HG03108 (cell line): ENCODE results near the gene LIPC.

Experiments used
- ATAC-seq: cut with Tn5 transposase; IDR thresholded peaks from one replicate; pipeline ENCODE4 v1.9.1; 2021; ENCODE audit warnings: moderate library complexity; ENCODE audit not compliant: unreplicated experiment

Gene LIPC

DNA sequence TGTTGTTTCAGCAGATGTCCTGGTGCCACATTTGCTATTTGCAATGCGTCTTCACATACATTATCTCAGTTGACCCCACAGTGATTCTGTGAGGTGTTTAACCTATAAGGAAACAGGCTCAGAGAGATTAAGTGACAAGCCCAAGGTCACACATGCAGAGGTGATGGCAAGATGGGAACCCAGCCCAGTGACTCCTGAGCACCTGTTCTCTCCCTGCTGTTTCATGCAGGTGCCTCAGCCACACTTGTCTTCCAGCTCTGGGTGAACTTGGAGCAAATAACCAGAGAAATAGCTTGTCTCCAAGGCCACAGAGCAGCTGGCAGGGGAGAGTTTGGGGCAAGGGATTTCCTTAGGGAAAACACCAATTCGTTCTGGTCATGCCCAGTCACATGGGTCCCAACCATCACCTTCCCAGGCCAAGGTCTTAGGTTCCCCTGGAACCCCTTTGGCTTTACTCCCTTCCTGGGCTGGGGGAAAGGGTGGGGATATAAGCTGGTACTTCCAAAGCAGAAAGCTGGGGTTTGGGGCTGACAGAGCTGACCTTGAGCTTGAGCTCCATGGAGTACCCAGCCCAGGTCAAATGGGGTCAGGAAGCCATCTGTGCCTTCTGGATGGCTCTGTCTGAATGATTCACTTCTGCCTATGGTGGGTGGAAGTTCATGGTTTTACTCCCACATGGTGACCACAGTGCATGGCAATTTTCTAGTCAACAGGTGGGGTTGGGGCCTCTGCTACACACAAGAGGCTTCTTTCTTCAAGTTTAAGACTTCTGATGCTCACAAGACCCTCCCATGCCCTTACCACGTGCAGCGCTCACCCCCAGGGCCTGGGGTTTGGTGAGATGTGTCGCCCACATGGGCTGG is 22.4 kb downstream of the LIPC start:
- ATAC-seq, result no peak

DNA sequence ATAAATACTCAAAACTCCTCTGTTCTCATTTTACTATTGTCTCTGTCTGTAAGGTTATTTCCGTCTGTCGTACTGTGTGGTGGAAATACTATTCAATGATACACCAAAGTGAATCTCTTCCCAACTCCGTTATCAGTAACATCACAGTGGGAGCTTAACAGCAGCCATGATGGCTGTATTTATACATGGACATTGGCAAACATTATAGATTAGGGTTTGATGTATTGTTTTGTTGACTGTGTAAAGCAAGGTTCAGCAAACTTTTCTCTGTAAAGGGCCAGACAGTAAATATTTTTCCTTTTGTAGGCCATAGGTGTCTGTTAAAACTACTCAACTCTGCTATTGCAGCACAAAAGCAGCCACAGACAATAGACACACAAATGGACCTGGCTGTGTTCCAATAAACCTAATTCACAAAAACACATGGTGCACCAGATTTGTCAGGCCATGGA is 23.2 kb downstream of the LIPC start:
- ATAC-seq, result no peak

DNA sequence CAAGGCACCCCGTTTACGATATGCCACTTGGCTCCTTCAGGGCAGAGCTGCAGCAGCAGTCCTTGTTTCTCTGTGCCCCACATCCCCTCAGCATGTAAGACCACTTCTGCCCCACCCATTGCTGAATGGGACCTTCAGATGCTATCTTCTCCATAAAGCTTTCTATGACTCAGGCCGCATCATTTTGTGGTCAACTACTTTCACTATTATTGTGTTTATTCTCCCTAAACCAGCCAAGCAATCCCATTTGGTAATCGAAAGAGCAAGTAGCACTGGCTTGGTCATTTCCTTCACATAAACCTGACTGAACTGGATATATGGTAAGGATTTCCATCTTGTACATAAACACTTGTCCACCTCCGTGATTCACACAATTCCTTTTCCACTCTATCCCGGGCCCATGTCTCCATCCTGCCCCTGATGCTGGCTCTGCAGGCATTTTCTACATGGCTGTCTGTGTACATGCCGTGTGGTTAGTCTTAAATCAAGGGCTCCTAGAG is 25.7 kb downstream of the LIPC start:
- ATAC-seq, result no peak

DNA sequence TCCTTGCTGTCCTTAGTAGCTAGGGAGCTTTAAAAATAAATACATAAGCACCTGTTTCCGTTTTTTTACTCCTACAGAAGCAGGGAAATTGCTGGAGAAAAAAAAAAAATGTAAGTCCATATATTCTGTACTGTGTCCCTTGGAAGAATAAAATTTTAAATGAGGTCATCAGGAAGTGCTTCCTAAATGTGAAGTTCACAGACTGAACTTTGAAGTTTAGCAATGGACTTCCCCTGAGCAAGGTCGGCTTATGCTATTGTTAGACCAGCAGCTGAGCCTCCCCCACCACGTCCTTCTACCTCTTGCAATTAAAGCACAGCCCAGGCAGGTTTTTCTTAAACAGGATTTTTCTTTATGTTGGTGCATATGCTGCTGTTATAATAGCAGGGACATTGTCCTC is 26.3 kb downstream of the LIPC start:
- no peak for ATAC-seq

DNA sequence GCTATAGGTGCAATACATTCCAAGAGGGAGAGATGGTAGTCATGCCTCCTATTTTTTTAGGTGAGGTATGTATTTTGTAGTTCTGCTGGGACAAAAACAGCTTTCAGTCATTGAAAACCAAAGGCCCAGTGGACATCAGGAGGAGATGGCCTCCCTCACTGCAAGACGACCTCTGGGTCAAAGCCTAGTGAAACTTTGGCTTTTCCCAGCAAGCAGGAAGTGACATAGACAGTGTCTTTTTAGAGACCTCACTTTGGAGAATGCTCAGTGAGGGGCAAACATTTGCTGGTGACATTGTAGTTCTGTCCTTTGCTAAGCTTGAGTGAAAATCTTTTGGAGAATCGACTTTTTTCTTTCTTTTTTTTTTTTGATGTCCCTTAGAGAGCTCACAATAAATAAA is 27.3 kb downstream of the LIPC start:
- ATAC-seq, result no peak

DNA sequence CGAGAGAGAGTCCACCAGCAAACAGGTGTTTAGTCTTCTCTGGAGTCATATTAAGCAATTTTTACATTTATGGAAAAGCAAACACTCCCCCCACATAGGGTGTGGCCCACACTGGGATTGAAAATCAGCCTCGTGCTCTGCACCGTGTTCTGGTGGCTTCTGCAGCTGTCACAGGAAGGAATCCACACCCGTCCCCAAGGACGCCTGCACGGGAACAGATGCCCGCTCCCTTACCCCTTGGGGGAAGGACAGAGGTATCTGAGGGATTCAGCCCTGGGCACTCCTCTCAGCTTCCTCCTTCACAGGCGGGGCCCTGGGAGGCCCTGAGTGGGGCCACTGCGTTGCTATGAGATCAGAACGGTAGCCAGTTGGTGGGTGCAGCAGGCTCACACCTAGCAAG is 27.8 kb downstream of the LIPC start:
- no peak for ATAC-seq

DNA sequence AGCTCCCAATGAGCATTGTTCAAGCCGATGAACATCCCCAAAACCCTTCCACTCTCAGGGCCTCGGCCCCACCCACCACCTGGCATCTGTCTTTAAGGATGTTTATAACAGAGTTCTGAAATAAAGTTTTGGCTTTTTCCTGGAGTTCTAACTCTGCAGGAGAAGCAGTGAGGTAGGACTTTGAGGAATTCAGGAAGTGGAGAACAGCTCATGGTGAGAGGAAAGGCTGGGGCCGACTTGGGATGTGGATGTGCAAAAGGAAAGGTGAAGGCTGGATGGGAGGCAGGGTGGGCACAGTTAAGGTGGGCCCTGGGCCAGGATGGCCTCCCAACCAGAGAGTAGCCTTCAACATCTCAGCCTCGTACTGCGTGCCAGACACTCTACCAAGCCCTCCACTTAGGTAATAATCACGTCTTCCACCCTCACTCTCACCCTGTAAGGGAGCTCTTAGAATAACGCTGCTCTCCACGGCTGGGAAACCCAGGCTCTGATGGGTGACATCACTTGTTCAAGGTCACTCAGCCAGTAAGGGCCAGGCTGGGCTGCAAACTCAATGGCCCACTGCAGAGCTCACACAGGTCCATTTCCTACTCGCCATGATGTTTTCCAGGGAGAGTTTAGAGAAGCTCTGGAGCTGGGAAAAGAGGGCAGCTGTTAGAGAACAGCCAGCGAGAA is 28.5 kb downstream of the LIPC start:
- ATAC-seq, result no peak

DNA sequence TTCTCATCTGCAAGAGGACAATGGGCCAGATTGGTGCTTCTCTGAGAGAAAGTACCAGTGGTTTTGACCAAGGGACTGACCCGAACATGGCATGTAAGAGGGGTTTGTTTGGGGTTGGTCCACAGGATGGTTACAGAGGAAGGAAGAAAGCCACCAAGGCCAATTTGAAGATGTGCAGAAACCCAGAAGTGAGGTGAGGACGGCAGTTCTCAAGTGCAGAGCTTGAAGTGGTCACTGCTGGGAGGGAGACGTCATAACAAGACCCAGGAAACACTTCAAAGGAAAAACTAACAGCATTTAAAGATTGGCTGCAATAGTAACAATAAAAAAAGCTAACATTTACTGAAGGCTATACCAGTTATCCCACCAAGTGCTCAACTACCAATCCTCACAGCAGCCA is 29.1 kb downstream of the LIPC start:
- ATAC-seq, result no peak

DNA sequence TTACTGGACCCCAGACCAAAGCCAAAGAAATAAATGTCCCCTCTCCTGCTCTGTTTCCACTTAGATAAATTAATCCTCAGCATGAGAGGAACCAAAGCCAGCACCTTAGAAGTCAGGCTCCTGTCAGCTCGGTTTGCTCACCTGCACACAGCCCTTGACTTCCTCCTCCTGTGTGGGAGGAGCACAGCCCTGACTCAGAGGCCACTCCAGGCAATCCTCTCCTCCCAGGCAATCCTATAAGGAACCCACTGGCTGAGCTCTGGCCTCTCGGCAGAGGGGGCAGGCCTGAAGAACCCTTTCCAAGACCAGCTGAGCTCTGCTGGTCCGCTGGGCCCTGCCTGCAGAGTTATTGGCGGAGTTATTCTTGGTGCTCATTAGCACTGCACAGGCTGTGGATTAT is 30.8 kb downstream of the LIPC start:
- no peak for ATAC-seq

DNA sequence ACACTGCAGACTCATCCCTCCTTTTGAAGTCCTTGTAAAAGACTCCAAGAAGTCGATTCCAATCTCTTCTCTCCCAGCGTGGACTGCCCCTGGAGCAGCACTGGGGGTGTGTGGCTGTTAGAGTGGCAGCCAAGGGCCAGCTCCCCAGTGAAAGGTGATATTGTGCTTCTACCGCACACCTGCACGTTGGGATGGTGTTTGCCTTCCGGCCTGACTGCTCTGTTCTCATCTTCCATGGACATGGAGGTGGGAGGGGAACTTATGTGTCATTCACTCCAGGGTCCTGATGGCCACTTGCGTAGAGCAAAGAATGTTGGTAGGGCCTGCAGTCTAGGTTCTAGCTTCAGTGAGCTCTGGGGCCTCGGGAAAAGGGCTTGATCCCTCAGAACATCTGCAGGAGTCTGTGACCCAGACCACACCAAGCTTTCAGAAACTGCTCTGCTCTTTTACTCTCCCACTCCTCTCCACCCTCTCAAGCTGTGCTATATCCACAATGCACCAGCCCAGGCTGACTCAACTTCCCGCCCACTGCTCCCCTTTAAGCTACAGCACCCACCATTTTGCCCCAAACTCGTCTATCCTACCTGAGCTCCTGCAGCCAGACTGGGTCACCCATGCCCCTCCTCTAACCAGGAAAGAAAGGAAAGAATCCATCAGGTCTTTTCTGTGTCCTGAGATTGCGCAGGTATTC is 31.3 kb downstream of the LIPC start:
- ATAC-seq, result no peak

DNA sequence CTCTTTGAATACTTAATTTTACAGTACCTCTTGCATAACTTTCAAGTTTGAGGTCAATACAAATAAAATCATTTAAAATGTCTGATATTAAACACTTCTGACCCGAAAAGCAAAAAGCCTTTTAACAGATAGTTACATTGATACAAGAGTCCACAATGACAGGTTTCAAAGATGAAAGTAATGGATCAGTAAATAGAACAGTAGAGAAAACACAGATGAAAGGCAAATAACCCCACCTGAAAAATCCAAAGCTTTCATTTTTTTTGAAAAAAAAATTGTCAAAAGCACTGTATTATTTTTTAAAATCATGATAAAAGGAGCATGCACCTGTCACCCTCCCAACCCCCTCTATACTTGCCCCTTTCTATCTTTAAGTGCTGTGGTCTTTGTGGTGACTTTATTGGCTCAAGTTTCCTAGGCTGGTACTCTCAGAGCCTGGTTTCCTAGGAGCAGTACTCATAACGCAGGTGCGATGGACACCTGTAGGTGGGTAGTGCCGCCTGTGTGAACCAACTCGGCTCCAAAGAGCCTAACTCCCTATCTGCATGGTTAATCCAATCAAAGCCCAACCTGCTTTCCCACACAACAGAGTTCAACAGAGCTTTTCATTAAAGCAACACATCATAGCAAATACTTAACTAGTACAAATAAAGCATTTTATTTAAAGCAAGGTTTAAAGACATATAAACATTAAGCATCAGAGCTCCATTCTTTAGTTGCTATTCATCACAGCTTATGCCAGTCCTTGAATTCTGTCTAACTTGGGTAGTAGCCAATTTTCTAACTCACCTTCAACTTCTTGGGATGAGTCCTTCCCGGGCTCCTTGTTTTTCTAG is 32.2 kb downstream of the LIPC start:
- no peak for ATAC-seq

DNA sequence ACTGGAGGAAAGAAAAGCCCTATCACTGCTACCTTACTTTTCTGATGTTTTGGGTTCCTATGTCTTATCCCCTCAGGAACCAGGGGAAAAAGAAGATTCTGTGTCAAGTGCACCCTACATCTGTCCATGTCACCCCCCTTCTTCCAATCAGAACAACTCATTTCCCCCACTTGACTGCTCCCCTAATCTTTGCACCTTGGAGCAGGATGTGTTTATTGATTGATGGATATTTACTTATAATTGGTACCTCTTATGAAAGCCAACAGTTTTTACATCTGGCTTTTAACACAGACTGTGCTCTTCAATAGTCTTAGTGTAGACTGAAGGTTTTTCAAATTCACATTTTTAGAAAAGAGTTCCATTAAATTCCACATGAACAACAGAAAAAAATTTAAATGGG is 33.3 kb downstream of the LIPC start:
- no peak for ATAC-seq

DNA sequence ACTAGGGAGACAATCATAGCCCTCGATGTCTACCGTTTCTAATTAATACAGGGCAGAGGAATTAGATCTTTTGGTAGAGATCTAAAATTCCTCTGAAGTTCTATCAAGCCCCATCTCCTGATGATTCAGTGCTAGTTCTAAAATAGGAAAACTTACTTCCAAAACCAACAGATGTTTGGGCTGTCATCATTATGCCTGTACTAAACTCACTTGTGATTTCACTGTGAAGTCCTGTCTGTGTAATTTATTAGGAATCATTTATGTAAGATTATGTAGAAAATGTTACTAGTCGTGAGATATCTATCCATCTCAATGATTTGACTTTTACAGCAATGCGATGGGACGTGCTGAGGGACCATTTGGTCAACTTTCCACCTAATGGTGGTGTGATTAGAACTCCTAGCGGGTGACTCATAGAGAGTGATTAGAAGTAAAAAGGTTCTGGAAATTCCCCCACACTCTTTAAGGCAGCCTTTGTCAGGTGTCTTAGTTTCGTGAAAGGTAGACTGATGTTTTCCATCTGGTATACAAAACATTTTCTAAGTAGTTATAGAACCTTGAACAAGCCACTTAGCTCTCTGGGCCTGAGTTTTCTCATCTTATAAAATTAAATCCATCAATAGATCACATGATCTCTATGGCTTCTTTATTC is 34.2 kb downstream of the LIPC start:
- ATAC-seq, result no peak

DNA sequence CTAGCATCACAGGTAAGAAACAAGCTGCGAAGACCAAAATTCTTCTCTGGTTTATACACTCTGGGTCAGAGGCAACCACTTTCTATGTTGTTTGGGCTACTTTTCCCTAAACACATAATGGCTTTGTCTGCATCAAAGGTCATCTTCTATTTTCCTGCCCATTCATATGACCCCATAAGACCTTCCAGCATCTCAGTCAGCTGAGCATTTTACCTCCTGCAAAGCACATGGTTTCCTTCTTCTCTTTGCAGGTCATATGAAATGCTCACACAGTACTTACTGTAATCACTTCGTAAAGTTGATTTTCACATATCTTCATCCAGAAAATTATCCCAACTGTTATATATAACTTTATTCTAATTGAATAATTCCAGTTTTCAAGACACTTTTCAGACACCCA is 34.8 kb downstream of the LIPC start:
- no peak for ATAC-seq

DNA sequence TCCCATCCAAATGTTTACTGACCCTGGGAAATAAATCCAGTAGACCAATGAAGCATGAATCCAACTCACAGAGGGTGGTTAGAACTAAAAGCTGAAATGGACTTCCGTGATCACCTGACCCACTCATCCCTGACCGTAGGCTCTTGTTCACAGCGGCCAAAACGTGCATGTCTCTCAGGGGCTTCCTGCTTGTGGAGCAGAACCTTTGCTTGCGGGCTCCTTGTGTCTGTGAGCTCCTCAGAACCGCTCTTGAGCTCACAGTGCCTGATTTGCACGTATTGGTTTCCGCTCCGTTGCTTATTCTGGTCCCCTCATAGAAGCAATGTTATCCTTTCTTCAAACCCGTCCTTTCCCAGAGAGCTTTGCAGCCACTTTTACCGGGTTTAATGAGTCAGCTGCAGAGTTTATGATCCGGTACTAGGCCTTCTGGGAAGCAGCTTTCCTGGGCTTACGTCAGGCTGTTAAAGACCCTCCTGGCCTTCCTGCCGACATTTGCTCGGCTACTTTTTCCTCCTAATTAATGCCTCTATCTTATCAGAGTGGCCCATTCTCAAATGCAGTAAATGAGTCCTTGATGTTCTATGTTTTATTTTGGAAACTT is 35.4 kb downstream of the LIPC start:
- ATAC-seq, result no peak

DNA sequence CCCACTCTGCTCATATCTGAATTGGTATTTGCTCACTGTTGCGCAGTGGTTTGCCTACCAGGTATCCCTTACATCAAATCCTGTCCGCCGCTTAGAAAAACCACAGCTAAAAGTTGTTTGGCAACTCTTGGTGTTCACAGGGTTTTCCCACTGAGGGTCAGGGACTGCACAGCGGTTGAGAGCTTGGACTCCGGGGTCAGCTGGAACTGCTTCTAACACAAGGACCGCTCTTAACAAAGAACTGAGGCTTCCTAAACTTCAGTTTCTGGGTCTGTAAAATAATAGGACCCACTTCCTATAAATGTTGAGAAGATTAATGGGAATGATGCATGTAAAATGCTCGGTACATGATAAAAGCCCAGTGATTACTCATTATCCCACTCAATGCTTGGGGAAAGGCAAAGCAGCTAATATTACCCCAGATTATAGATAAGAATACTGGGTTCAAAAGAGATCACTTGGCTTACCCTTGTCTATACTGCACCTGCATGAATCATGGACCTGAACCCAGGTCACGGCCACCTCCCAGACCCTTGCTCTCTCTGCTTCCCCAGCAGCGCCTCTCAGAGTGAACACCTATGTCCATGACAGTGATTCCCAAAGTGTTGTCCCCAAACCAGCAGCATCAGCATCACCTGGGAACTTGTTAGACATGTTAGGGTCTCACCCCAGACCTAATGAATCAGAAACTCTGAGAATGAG is 36.1 kb downstream of the LIPC start:
- ATAC-seq, result no peak

DNA sequence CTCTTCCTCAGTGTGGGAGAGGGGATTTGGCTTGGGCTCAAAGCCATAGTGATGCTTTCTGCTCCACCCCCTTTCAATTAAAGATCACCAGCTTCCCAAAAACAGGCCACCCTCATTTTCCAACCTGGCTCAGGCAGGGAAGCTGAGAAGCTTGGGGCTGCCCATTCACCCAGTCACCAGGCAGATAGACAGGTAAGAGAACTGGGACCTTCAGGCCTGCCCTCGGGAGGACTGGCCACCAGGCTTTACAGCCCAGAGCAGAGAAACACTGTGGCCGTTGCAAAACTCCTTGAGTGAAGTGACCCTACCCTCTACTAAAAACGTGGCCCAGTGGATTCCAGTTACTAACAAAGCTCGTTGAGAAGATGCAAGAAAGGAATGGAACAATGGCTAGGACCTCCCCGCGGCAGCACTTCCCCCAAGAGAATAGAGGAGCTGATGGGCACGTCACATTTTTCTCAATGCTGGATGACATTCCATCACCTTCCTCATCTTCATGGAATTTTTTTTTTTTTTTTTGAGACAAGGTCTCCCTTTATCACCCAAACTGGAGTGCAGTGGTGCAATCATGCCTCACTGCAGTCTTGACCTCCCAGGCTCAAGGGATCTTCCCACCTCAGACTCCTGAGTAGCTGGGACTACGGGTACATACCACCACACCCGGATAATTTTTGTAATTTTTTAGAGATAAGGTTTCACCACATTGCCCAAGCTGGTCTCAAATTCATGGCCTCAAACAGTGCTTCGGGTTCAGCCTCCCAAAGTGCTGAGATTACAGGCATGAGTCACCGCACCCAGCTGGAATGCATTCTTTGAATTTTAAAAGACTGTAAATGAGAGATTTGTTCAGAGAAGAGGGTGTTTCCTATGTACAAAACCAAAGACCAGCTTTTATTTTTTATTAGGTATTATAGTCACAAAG is 37.9 kb downstream of the LIPC start:
- no peak for ATAC-seq

DNA sequence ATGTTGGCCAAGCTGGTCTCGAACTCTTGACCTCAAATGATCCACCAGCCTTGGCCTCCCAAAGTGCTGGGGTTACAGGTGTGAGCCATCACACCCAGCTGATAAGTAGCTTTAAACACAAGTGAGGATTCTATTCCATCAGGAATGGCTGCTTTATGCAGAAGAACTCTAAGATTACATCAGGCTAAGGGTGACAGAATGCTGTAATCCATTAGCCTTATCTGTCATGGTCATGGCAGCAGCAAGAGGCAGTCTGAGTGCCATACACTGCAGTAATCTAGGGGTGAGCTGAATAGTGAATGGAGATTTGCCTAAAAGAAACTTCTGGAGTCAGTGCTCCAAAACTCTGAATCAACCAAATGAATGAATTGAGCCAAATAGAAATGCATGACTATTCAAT is 39.6 kb downstream of the LIPC start:
- no peak for ATAC-seq
